ENCODE data around the gene HDAC4. TPM values are rescaled to one million over a fixed set of nuclear protein-coding genes. Genes with fewer than 3 reads are reported as not detected.

HDAC4 gene
- total RNA-seq, 1 donor from 2014 or later = 11.8 TPM

GRCh38 chr2:239443102-239443620 is 42.3 kb upstream of the HDAC4 start:
- Histone ChIP-seq H3K9me3 (ENCODE audit: insufficient read depth, low read depth, low read length) (no peaks in the 10 kb centered on the region), H3K4me1 (ENCODE audit: insufficient read depth, low read length) (peaks cover 18% of the 10 kb centered on the region), H2AFZ (ENCODE audit: low read depth, low read length) (no peak overlapping the region), H4K20me1 (ENCODE audit: insufficient read depth, low read length) (no peaks in the 10 kb centered on the region), H3K36me3 (ENCODE audit: insufficient read depth, low read length) (no peaks in the 10 kb centered on the region), H3K4me2 (ENCODE audit: low read length) (no peak overlapping the region), H3K9ac (ENCODE audit: low read length) (no peak overlapping the region), H3K4me3 (ENCODE audit: insufficient read depth, low read depth, low read length) (no peak overlapping the region), H3K27me3 (ENCODE audit: insufficient read depth, low read length) (peaks cover 4% of the 10 kb centered on the region), H3K27ac (ENCODE audit: low read depth, low read length) (no peak overlapping the region), H3K79me2 (ENCODE audit: insufficient read depth, low read length) (no peaks in the 10 kb centered on the region)
- no peak overlapping the region for H3K27ac Mint-ChIP-seq (ENCODE audit: unreplicated experiment)
- DNase-seq (ENCODE audit: low read depth) = no peak
- FAIRE-seq = no peak
- H3K4me1 Mint-ChIP-seq (ENCODE audit: low read depth, unreplicated experiment) = peaks cover 9% of the 10 kb centered on the region
- H3K9me3 Mint-ChIP-seq (ENCODE audit: unreplicated experiment) = peaks cover 9% of the 10 kb centered on the region
- H3K4me3 Mint-ChIP-seq (ENCODE audit: unreplicated experiment) = no peak overlapping the region
- peaks cover 39% of the 10 kb centered on the region for H3K27me3 Mint-ChIP-seq (ENCODE audit: low read depth, unreplicated experiment)
- H3K36me3 Mint-ChIP-seq (ENCODE audit: low read depth, unreplicated experiment) = no peaks in the 10 kb centered on the region
- TF ChIP-seq CTCF (IDR thresholded peaks at IDR 0.05; ENCODE audit: insufficient read depth, low read depth, low read length) = no peak
- TF ChIP-seq EZH2 (IDR thresholded peaks at IDR 0.05; ENCODE audit: insufficient read depth, low read length) = no peak

GRCh38 chr2:239442192-239442591 is 41.4 kb upstream of the HDAC4 start:
- Histone ChIP-seq H3K27ac (ENCODE audit: low read depth, low read length) (no peak overlapping the region), H3K9ac (ENCODE audit: low read length) (no peak overlapping the region), H3K79me2 (ENCODE audit: insufficient read depth, low read length) (no peaks in the 10 kb centered on the region), H3K4me1 (ENCODE audit: insufficient read depth, low read length) (peaks cover 18% of the 10 kb centered on the region), H2AFZ (ENCODE audit: low read depth, low read length) (no peak overlapping the region), H3K27me3 (ENCODE audit: insufficient read depth, low read length) (peaks cover 4% of the 10 kb centered on the region), H3K4me2 (ENCODE audit: low read length) (no peak overlapping the region), H3K36me3 (ENCODE audit: insufficient read depth, low read length) (no peaks in the 10 kb centered on the region), H4K20me1 (ENCODE audit: insufficient read depth, low read length) (no peaks in the 10 kb centered on the region), H3K9me3 (ENCODE audit: insufficient read depth, low read depth, low read length) (no peaks in the 10 kb centered on the region), H3K4me3 (ENCODE audit: insufficient read depth, low read depth, low read length) (no peak overlapping the region)
- Mint-ChIP-seq H3K4me3 (ENCODE audit: unreplicated experiment) (no peak overlapping the region), H3K27ac (ENCODE audit: unreplicated experiment) (no peak overlapping the region), H3K36me3 (ENCODE audit: low read depth, unreplicated experiment) (no peaks in the 10 kb centered on the region), H3K4me1 (ENCODE audit: low read depth, unreplicated experiment) (peaks cover 9% of the 10 kb centered on the region), H3K9me3 (ENCODE audit: unreplicated experiment) (peaks cover 9% of the 10 kb centered on the region), H3K27me3 (ENCODE audit: low read depth, unreplicated experiment) (peaks cover 39% of the 10 kb centered on the region)
- FAIRE-seq = no peak
- TF ChIP-seq CTCF (IDR thresholded peaks at IDR 0.05; ENCODE audit: insufficient read depth, low read depth, low read length) = no peak
- no peak for TF ChIP-seq EZH2 (IDR thresholded peaks at IDR 0.05; ENCODE audit: insufficient read depth, low read length)
- no peak for DNase-seq (ENCODE audit: low read depth)

GRCh38 chr2:239441261-239442078 is 40.6 kb upstream of the HDAC4 start:
- H2AFZ ChIP-seq (ENCODE audit: low read depth, low read length) = peak overlapping the region; percentile 78
- DNase-seq (ENCODE audit: low read depth) = no peak
- TF ChIP-seq EZH2 (IDR thresholded peaks at IDR 0.05; ENCODE audit: insufficient read depth, low read length) = no peak
- no peak for TF ChIP-seq CTCF (IDR thresholded peaks at IDR 0.05; ENCODE audit: insufficient read depth, low read depth, low read length)
- peaks cover 9% of the 10 kb centered on the region for H3K4me1 Mint-ChIP-seq (ENCODE audit: low read depth, unreplicated experiment)
- H3K4me3 ChIP-seq (ENCODE audit: insufficient read depth, low read depth, low read length) = no peak overlapping the region
- H3K4me1 ChIP-seq (ENCODE audit: insufficient read depth, low read length) = peaks cover 18% of the 10 kb centered on the region
- H3K9ac ChIP-seq (ENCODE audit: low read length) = peak overlapping the region; percentile 41
- no peaks in the 10 kb centered on the region for H3K36me3 Mint-ChIP-seq (ENCODE audit: low read depth, unreplicated experiment)
- H3K79me2 ChIP-seq (ENCODE audit: insufficient read depth, low read length) = no peaks in the 10 kb centered on the region
- no peak overlapping the region for H3K4me3 Mint-ChIP-seq (ENCODE audit: unreplicated experiment)
- FAIRE-seq = no peak
- H3K27ac ChIP-seq (ENCODE audit: low read depth, low read length) = no peak overlapping the region
- peaks cover 4% of the 10 kb centered on the region for H3K27me3 ChIP-seq (ENCODE audit: insufficient read depth, low read length)
- H3K4me2 ChIP-seq (ENCODE audit: low read length) = peak overlapping the region; percentile 82
- peaks cover 9% of the 10 kb centered on the region for H3K9me3 Mint-ChIP-seq (ENCODE audit: unreplicated experiment)
- no peaks in the 10 kb centered on the region for H3K36me3 ChIP-seq (ENCODE audit: insufficient read depth, low read length)
- no peaks in the 10 kb centered on the region for H4K20me1 ChIP-seq (ENCODE audit: insufficient read depth, low read length)
- peaks cover 39% of the 10 kb centered on the region for H3K27me3 Mint-ChIP-seq (ENCODE audit: low read depth, unreplicated experiment)
- no peak overlapping the region for H3K27ac Mint-ChIP-seq (ENCODE audit: unreplicated experiment)
- no peaks in the 10 kb centered on the region for H3K9me3 ChIP-seq (ENCODE audit: insufficient read depth, low read depth, low read length)
